Measurements from ENCODE around the gene MYOC.

- TF ChIP-seq EP300 (IDR thresholded peaks at IDR 0.05) (no peak), POLR2A (IDR thresholded peaks at IDR 0.05; ENCODE audit: low read depth) (no peak)
- TF ChIP-seq, protein P1, sequence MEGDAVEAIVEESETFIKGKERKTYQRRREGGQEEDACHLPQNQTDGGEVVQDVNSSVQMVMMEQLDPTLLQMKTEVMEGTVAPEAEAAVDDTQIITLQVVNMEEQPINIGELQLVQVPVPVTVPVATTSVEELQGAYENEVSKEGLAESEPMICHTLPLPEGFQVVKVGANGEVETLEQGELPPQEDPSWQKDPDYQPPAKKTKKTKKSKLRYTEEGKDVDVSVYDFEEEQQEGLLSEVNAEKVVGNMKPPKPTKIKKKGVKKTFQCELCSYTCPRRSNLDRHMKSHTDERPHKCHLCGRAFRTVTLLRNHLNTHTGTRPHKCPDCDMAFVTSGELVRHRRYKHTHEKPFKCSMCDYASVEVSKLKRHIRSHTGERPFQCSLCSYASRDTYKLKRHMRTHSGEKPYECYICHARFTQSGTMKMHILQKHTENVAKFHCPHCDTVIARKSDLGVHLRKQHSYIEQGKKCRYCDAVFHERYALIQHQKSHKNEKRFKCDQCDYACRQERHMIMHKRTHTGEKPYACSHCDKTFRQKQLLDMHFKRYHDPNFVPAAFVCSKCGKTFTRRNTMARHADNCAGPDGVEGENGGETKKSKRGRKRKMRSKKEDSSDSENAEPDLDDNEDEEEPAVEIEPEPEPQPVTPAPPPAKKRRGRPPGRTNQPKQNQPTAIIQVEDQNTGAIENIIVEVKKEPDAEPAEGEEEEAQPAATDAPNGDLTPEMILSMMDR (IDR thresholded peaks at IDR 0.05), result no peak
These were observed 10.8 kb upstream of the MYOC start for GRCh38 chr1:171663036-171663853.

Data from esophagus muscularis mucosa (tissue), 4 donors.